Neural cell (in vitro differentiated cells): ENCODE measurements around the gene ARRB1. TPM values are rescaled to one million over a fixed set of nuclear protein-coding genes. Genes with fewer than 3 reads are reported as not detected.

Experiments
- H2AFZ ChIP-seq: fragments of 200-600, 300-800 bp; sonication (generic), shearing (Covaris generic); 2 replicates; pipeline ENCODE4 v1.6.0; 2014; ENCODE audit warnings: low read depth, mild to moderate bottlenecking, antibody characterized with exemption, low read length, moderate library complexity
- H3F3A ChIP-seq: fragments of 200-600 bp; shearing (Covaris generic); 2 replicates; pipeline ENCODE4 v1.6.1; 2016; ENCODE audit warnings: mild to moderate bottlenecking, moderate library complexity, mixed read lengths, antibody characterized with exemption, low read length; ENCODE audit not compliant: insufficient read depth, poor library complexity, severe bottlenecking
- H3K27ac ChIP-seq: fragments of 200-600, 300-800 bp; sonication (generic), shearing (Covaris generic); 2 replicates; pipeline ENCODE4 v1.5.1; 2014; ENCODE audit warnings: mild to moderate bottlenecking, low read length, moderate library complexity
- H3K27me3 ChIP-seq: fragments of 300-800, 200-600 bp; sonication (generic), shearing (Covaris generic); 2 replicates; pipeline ENCODE4 v1.6.0; 2014; ENCODE audit warnings: mild to moderate bottlenecking, low read depth, low read length, moderate library complexity; ENCODE audit not compliant: insufficient read depth
- H3K36me3 ChIP-seq: fragments of 300-800, 200-600 bp; sonication (generic), shearing (Covaris generic); 2 replicates; pipeline ENCODE4 v1.5.1; 2014; ENCODE audit warnings: mild to moderate bottlenecking, antibody characterized with exemption, low read length, moderate library complexity; ENCODE audit not compliant: insufficient read depth
- H3K4me2 ChIP-seq: fragments of 300-800, 200-600 bp; sonication (generic), shearing (Covaris generic); 2 replicates; pipeline ENCODE4 v1.6.0; 2014; ENCODE audit warnings: mild to moderate bottlenecking, low read length
- H3K4me3 ChIP-seq: fragments of 300-800, 200-600 bp; sonication (generic), shearing (Covaris generic); 2 replicates; pipeline ENCODE4 v1.5.1; 2014; ENCODE audit warnings: mild to moderate bottlenecking, low read length, moderate library complexity
- H3K79me2 ChIP-seq: fragments of 200-600 bp; shearing (Covaris generic); replicated peaks from 2 replicates; pipeline ENCODE4 v1.6.0; 2014; ENCODE audit warnings: mild to moderate bottlenecking, low read length, moderate library complexity; ENCODE audit not compliant: insufficient read depth
- H3K9ac ChIP-seq: fragments of 300-800, 200-600 bp; sonication (generic), shearing (Covaris generic); 2 replicates; pipeline ENCODE4 v1.6.1; 2016; ENCODE audit warnings: mild to moderate bottlenecking, low read length, mixed read lengths
- H3K9me2 ChIP-seq: fragments of 200-600 bp; shearing (Covaris generic); 2 replicates; pipeline ENCODE4 v1.6.1; 2016; ENCODE audit warnings: mild to moderate bottlenecking, low read length, mixed read lengths; ENCODE audit not compliant: insufficient read depth
- H3K9me3 ChIP-seq: fragments of 200-600, 300-800 bp; sonication (generic), shearing (Covaris generic); 2 replicates; pipeline ENCODE4 v1.6.1; 2016; ENCODE audit warnings: mild to moderate bottlenecking, mixed run types, low read length, moderate library complexity, mixed read lengths
- H4K20me1 ChIP-seq: fragments of 200-600 bp; shearing (Covaris generic); 2 replicates; pipeline ENCODE4 v1.6.1; 2016; ENCODE audit warnings: mild to moderate bottlenecking, mixed run types; ENCODE audit not compliant: insufficient read depth
- CTCF ChIP-seq: fragments of 450-650 bp; IDR thresholded peaks from 2 replicates; pipeline ENCODE4 v1.5.1; 2014; ENCODE audit warnings: antibody characterized with exemption, mild to moderate bottlenecking, moderate library complexity; ENCODE audit not compliant: poor library complexity, severe bottlenecking
- EP300 ChIP-seq: fragments of 450-650 bp; conservative IDR thresholded peaks from 2 replicates; pipeline ENCODE4 v1.6.1; 2014; ENCODE audit warnings: antibody characterized with exemption, mild to moderate bottlenecking, moderate library complexity; ENCODE audit not compliant: poor library complexity, severe bottlenecking
- EZH2 ChIP-seq: fragments of 200-600, 300-800 bp; shearing (Covaris generic), sonication (generic); IDR thresholded peaks from 2 replicates; pipeline ENCODE4 v1.6.1; 2014; ENCODE audit warnings: antibody characterized with exemption, low read length, borderline replicate concordance, mild to moderate bottlenecking; ENCODE audit not compliant: insufficient read depth, poor library complexity, severe bottlenecking
- MXI1 ChIP-seq: fragments of 450-650 bp; conservative IDR thresholded peaks from 2 replicates; pipeline ENCODE4 v1.6.1; 2014; ENCODE audit warnings: antibody characterized with exemption, mild to moderate bottlenecking; ENCODE audit not compliant: poor library complexity, severe bottlenecking
- POLR2AphosphoS5 ChIP-seq: IDR thresholded peaks from 2 replicates; pipeline ENCODE4 v1.6.1; 2012
- RAD21 ChIP-seq: fragments of 450-650 bp; conservative IDR thresholded peaks from 2 replicates; pipeline ENCODE4 v1.6.1; 2014; ENCODE audit warnings: antibody characterized with exemption, mild to moderate bottlenecking, moderate library complexity
- REST ChIP-seq: IDR thresholded peaks from 2 replicates; pipeline ENCODE4 v1.6.1; 2012; ENCODE audit warnings: borderline replicate concordance
- SMC3 ChIP-seq: fragments of 450-650 bp; conservative IDR thresholded peaks from 2 replicates; pipeline ENCODE4 v1.6.1; 2014; ENCODE audit warnings: antibody characterized with exemption, mild to moderate bottlenecking, moderate library complexity; ENCODE audit not compliant: poor library complexity
- TAF1 ChIP-seq: IDR thresholded peaks from 2 replicates; pipeline ENCODE4 v1.6.1; 2012; ENCODE audit warnings: low read depth
- polyA plus RNA-seq: library from polyadenylated mRNA; depleted of rRNA; stranded (reverse); fragments of >200 nt; gene quantifications from 2 replicates; pipeline ENCODE4 v1.2.3, GENCODE V29; 2014

ARRB1 gene
- polyA plus RNA-seq, 1 donor from 2014 or later, result 5.7 TPM

- Histone ChIP-seq H3K79me2 (no peaks in the 10 kb centered on the region), H4K20me1 (no peaks in the 10 kb centered on the region), H2AFZ (no peak overlapping the region), H3K9me2 (no peaks in the 10 kb centered on the region), H3K27me3 (no peaks in the 10 kb centered on the region), H3K36me3 (no peaks in the 10 kb centered on the region), H3K4me2 (no peak overlapping the region), H3K9ac (no peak overlapping the region), H3K9me3 (no peaks in the 10 kb centered on the region), H3F3A (no peaks in the 10 kb centered on the region), H3K27ac (no peak overlapping the region), H3K4me3 (no peak overlapping the region)
- TF ChIP-seq REST (no peak), RAD21 (no peak), CTCF (no peak), SMC3 (no peak), MXI1 (no peak), POLR2AphosphoS5 (no peak), EZH2 (no peak), EP300 (no peak), TAF1 (no peak)
Measured at GRCh38 chr11:75356613-75357012, 5.2 kb upstream of the ARRB1 start.

GRCh38 chr11:75355051-75355450, 3.6 kb upstream of the ARRB1 start:
- Histone ChIP-seq H3K79me2 (no peaks in the 10 kb centered on the region), H3K36me3 (no peaks in the 10 kb centered on the region), H3F3A (no peaks in the 10 kb centered on the region), H3K4me2 (no peak overlapping the region), H3K9me3 (no peaks in the 10 kb centered on the region), H3K27ac (no peak overlapping the region), H3K9ac (no peak overlapping the region), H3K9me2 (no peaks in the 10 kb centered on the region), H4K20me1 (no peaks in the 10 kb centered on the region), H2AFZ (no peak overlapping the region), H3K4me3 (no peak overlapping the region), H3K27me3 (peaks cover 10% of the 10 kb centered on the region)
- TF ChIP-seq MXI1 (no peak), POLR2AphosphoS5 (no peak), EP300 (no peak), REST (no peak), RAD21 (no peak), TAF1 (no peak), SMC3 (no peak), CTCF (no peak), EZH2 (no peak)
